Karpas-422 (cell line): ENCODE results near the gene ASPM. TPM values are rescaled to one million over a fixed set of nuclear protein-coding genes. Genes with fewer than 3 reads are reported as not detected.

Experiments
- total RNA-seq: library from RNA; depleted of rRNA; stranded (reverse); fragments of >200 nt; shearing (Covaris generic); gene quantifications from 2 replicates; pipeline ENCODE4 v1.2.3, GENCODE V29; 2014; ENCODE audit warnings: low replicate concordance; rRNA removed

Gene ASPM
- total RNA-seq, 1 experiment from 2014 or later, result 53.4 TPM

Other genes starting within 250 kb of the ASPM start
- gene CFHR2, start 202.9 kb downstream of the ASPM start, total RNA-seq, result not detected in 2 replicates
- gene CFHR5, start 169.1 kb downstream of the ASPM start, total RNA-seq, result not detected in 2 replicates
- gene F13B, start 79.4 kb downstream of the ASPM start, total RNA-seq, result not detected in 2 replicates
- gene ZBTB41, start 54.6 kb upstream of the ASPM start, total RNA-seq, result 9.3 and 18.4 TPM in 2 replicates
- not detected in 2 replicates for gene CRB1, start 121.6 kb upstream of the ASPM start, total RNA-seq